ENCODE measurements around the gene MOK.

- no peak for TF ChIP-seq CTCF (IDR thresholded peaks at IDR 0.05; ENCODE audit: insufficient read depth, low read length, poor library complexity, severe bottlenecking)
- TF ChIP-seq EZH2phosphoT487 (conservative IDR thresholded peaks at IDR 0.05; ENCODE audit: low read length), result no peak
Measured at GRCh38 chr14:102264355-102264754, 40.6 kb downstream of the MOK start.

Data from SU-DHL-6 (cell line).